SU-DHL-6 (cell line): ENCODE data around the gene WFDC8.

Experiments
- H2AFZ ChIP-seq: fragments of 200-600 bp; sonication (generic); 2 replicates; pipeline ENCODE4 v1.6.1; 2014; ENCODE audit warnings: low read depth, mild to moderate bottlenecking, moderate library complexity, mixed read lengths, antibody characterized with exemption, low read length; ENCODE audit not compliant: severe bottlenecking
- H3F3A ChIP-seq: fragments of 200-600 bp; shearing (Covaris generic); 2 replicates; pipeline ENCODE4 v1.6.0; 2016; ENCODE audit warnings: antibody characterized with exemption, mild to moderate bottlenecking; ENCODE audit not compliant: insufficient read depth
- H3K27ac ChIP-seq: fragments of 200-600 bp; sonication (generic); 2 replicates; pipeline ENCODE4 v1.5.1; 2016; ENCODE audit warnings: low read depth, mild to moderate bottlenecking, low read length, moderate library complexity, mixed read lengths
- H3K27me3 ChIP-seq: fragments of 200-600 bp; sonication (generic), shearing (Covaris generic); 2 replicates; pipeline ENCODE4 v1.6.0; 2014; ENCODE audit warnings: mild to moderate bottlenecking, low read length
- H3K36me3 ChIP-seq: fragments of 200-600 bp; sonication (generic); 2 replicates; pipeline ENCODE4 v1.6.1; 2014; ENCODE audit warnings: mild to moderate bottlenecking, low read length, mixed read lengths
- H3K4me2 ChIP-seq: fragments of 300-600, 200-600 bp; shearing (Covaris generic), sonication (generic); 2 replicates; pipeline ENCODE4 v1.6.0; 2014; ENCODE audit warnings: low read length, low read depth, mild to moderate bottlenecking; ENCODE audit not compliant: poor library complexity, severe bottlenecking
- H3K4me3 ChIP-seq: fragments of 200-600 bp; sonication (generic); 2 replicates; pipeline ENCODE4 v1.5.1; 2014; ENCODE audit warnings: antibody characterized with exemption, low read length, mild to moderate bottlenecking, mixed read lengths; ENCODE audit not compliant: insufficient read depth, poor library complexity, severe bottlenecking
- H3K79me2 ChIP-seq: fragments of 200-600 bp; sonication (generic); 2 replicates; pipeline ENCODE4 v1.6.1; 2014; ENCODE audit warnings: mild to moderate bottlenecking, low read length, moderate library complexity; ENCODE audit not compliant: insufficient read depth
- H3K9ac ChIP-seq: fragments of 200-600 bp; sonication (generic); 2 replicates; pipeline ENCODE4 v1.7.0; 2014; ENCODE audit warnings: mild to moderate bottlenecking, low read length
- H3K9me2 ChIP-seq: fragments of 200-600 bp; sonication (generic); replicated peaks from 2 replicates; pipeline ENCODE4 v1.6.1; 2014; ENCODE audit warnings: low read length; ENCODE audit not compliant: insufficient read depth
- H3K9me3 ChIP-seq: fragments of 200-600 bp; sonication (generic); 2 replicates; pipeline ENCODE4 v1.6.1; 2014; ENCODE audit warnings: low read length, mixed read lengths; ENCODE audit not compliant: insufficient read depth
- H4K20me1 ChIP-seq: fragments of 200-600 bp; sonication (generic); 2 replicates; pipeline ENCODE4 v1.6.1; 2014; ENCODE audit warnings: low read depth, mild to moderate bottlenecking, antibody characterized with exemption, low read length, moderate library complexity, mixed read lengths
- EZH2phosphoT487 ChIP-seq: fragments of 200-600 bp; sonication (generic), shearing (Covaris generic); conservative IDR thresholded peaks from 2 replicates; pipeline ENCODE4 v1.6.1; 2018; ENCODE audit warnings: mild to moderate bottlenecking, antibody characterized with exemption, low read length, moderate library complexity, mixed read lengths
- TF ChIP-seq, protein P1 (sequence below): fragments of 200-600 bp; sonication (generic); IDR thresholded peaks from one replicate; pipeline ENCODE4 v1.5.1; 2017; ENCODE audit warnings: antibody characterized with exemption, mild to moderate bottlenecking, low read length, moderate library complexity; ENCODE audit not compliant: insufficient read depth, poor library complexity, severe bottlenecking

The WFDC8 gene

DNA sequence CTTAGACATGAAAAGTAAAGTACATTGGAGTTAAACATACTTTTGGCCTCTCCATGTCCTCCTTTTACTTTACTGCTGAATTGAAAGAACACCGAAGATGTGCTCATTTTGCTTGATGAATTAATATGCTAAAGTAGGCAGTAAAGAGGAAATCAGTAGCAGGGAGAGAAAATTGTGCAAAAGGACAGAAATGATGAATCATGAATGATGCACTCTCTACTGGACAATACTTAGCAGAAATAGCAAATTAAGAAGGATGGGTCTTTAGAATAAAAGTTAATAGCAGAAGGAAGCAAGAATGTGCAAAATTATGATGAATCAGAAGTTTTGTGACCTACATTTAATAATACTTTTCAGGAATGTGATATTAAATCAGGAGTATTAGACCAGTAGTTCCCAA, 55.3 kb downstream of the WFDC8 start:
- no peak overlapping the region for H2AFZ ChIP-seq
- H3K36me3 ChIP-seq: no peaks in the 10 kb centered on the region
- H3F3A ChIP-seq: no peaks in the 10 kb centered on the region
- TF ChIP-seq, protein P1, sequence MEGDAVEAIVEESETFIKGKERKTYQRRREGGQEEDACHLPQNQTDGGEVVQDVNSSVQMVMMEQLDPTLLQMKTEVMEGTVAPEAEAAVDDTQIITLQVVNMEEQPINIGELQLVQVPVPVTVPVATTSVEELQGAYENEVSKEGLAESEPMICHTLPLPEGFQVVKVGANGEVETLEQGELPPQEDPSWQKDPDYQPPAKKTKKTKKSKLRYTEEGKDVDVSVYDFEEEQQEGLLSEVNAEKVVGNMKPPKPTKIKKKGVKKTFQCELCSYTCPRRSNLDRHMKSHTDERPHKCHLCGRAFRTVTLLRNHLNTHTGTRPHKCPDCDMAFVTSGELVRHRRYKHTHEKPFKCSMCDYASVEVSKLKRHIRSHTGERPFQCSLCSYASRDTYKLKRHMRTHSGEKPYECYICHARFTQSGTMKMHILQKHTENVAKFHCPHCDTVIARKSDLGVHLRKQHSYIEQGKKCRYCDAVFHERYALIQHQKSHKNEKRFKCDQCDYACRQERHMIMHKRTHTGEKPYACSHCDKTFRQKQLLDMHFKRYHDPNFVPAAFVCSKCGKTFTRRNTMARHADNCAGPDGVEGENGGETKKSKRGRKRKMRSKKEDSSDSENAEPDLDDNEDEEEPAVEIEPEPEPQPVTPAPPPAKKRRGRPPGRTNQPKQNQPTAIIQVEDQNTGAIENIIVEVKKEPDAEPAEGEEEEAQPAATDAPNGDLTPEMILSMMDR: no peak
- no peak for TF ChIP-seq EZH2phosphoT487
- no peaks in the 10 kb centered on the region for H3K9me2 ChIP-seq
- H3K27ac ChIP-seq: no peak overlapping the region
- H3K9ac ChIP-seq: no peak overlapping the region
- H3K9me3 ChIP-seq: no peaks in the 10 kb centered on the region
- no peaks in the 10 kb centered on the region for H3K79me2 ChIP-seq
- no peaks in the 10 kb centered on the region for H3K27me3 ChIP-seq
- no peak overlapping the region for H3K4me2 ChIP-seq
- H3K4me3 ChIP-seq: no peak overlapping the region
- no peaks in the 10 kb centered on the region for H4K20me1 ChIP-seq

DNA sequence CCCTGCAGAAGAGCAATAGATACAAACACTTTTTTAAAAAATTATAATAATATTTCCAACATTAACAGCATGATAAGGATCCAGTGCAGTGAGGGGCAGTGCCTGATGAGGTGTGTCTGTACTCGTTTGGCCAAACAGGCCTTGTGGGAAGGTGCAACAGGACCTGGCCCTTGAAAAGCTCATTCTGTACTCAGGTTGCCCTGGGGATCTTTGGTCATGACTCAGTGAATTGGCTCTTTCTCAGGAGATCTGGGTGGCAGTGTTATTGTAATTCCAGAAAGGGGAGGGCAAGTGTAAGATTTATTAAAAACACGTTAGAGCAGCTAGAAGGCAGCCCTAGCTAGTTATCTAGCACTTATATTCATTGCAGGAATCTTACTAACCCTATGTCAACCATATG, 60.8 kb downstream of the WFDC8 start:
- no peaks in the 10 kb centered on the region for H3K9me3 ChIP-seq
- H3K4me2 ChIP-seq: no peak overlapping the region
- H3K36me3 ChIP-seq: no peaks in the 10 kb centered on the region

DNA sequence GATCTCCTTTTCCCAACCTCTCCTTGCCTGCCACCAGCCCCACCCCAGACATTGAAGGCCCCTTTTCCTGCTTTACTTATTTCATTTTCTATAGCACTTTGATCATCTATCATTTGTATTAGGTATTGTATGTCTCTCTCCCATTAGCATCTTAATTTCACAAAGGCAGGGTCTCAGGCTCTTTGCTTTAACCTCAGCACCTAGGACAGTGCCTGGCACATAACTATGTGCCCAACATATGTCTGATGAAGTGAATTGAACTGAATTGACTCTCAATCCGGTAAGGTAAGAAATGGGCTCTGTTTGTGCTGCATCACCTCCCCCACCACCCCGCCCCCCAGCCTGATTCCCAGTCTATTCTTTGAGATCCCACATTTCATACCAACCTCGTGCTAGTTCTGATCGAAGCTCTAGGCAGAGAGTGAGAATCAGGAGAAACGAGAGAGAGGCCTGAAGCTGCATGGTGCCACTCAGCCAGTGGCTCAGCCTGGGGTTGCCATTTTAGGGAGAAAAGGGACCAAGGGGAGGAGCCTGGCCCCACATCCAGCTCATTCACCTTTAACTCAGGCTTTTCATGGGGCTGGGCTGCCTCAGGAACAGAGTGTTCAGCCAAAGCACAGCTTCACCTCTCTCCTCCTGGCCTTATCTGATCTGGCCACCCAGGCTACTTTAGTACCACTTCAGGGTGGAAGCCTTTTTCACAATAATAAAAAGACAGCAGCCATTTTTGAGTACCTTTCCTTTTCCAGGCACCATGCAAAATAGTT, 63.8 kb downstream of the WFDC8 start, which contains the start of gene SPINT3:
Gene SPINT3 (minus strand): TSS at position 476 of the 767 bp plus-strand sequence. CDS start 14 bp downstream, at position 462.
- Histone ChIP-seq H3K36me3 (no peaks in the 10 kb centered on the region), H3K27me3 (no peaks in the 10 kb centered on the region), H4K20me1 (no peaks in the 10 kb centered on the region), H3K79me2 (no peaks in the 10 kb centered on the region), H3K27ac (no peak within 1 kb of the TSS), H3K4me2 (no peak within 1 kb of the TSS), H3K9ac (no peak within 1 kb of the TSS), H2AFZ (no peak within 1 kb of the TSS), H3F3A (no peaks in the 10 kb centered on the region), H3K4me3 (no peak within 1 kb of the TSS), H3K9me3 (no peaks in the 10 kb centered on the region), H3K9me2 (no peaks in the 10 kb centered on the region)
- TF ChIP-seq EZH2phosphoT487: no peak
- TF ChIP-seq, protein P1: no peak

More for the DNA sequence above, 60.8 kb downstream of the WFDC8 start:
- Histone ChIP-seq H4K20me1 (no peaks in the 10 kb centered on the region), H3K79me2 (no peaks in the 10 kb centered on the region), H3F3A (no peaks in the 10 kb centered on the region), H2AFZ (no peak overlapping the region), H3K27ac (no peak overlapping the region), H3K27me3 (no peaks in the 10 kb centered on the region), H3K9ac (no peak overlapping the region), H3K9me2 (no peaks in the 10 kb centered on the region), H3K4me3 (no peak overlapping the region)
- TF ChIP-seq, protein P1: no peak
- TF ChIP-seq EZH2phosphoT487: no peak
